Panc1 (cell line): ENCODE results near the gene R3HDM2.

Experiments
- CTCF ChIP-seq: fragments of 450-650 bp; IDR thresholded peaks from 2 replicates; pipeline ENCODE4 v1.5.1; 2017; ENCODE audit warnings: mild to moderate bottlenecking
- POLR2AphosphoS5 ChIP-seq: IDR thresholded peaks from 2 replicates; pipeline ENCODE4 v1.6.1; 2012; ENCODE audit warnings: mild to moderate bottlenecking, low read depth, low read length, moderate library complexity
- REST ChIP-seq, 2 experiments: IDR thresholded peaks; 2 replicates each; pipeline ENCODE4 v1.6.1; 2011 to 2012; ENCODE audit warnings: low read depth in 2 of 2, control low read depth in 1 of 2, low read length in 1 of 2, mild to moderate bottlenecking in 1 of 2, moderate library complexity in 1 of 2; ENCODE audit not compliant: insufficient read depth in 1 of 2
- SIN3A ChIP-seq: IDR thresholded peaks from 2 replicates; pipeline ENCODE4 v1.6.1; 2012; ENCODE audit warnings: low read depth, mild to moderate bottlenecking, low read length, moderate library complexity, borderline replicate concordance; ENCODE audit not compliant: insufficient read depth

GRCh38 chr12:57250541-57250940 lies 180.3 kb downstream of the R3HDM2 start:
- TF ChIP-seq CTCF (no peak), POLR2AphosphoS5 (no peak), REST (IDR thresholded peaks at IDR 0.05; ENCODE audit: insufficient read depth in 1 of 2, low read depth in 2 of 2, low read length in 1 of 2) (no peak), SIN3A (no peak)
